ENCODE data around the gene AGAP9.
"Not testable (repeated sequence)": the region's sequence is repeated elsewhere in the genome, so short reads cannot be mapped to it uniquely, and the experiment has no call there.

AGAP9 gene

GRCh38 chr10:47484786-47485185 lies 38.7 kb downstream of the AGAP9 start:
- DNase-seq: not testable (repeated sequence)

DNA sequence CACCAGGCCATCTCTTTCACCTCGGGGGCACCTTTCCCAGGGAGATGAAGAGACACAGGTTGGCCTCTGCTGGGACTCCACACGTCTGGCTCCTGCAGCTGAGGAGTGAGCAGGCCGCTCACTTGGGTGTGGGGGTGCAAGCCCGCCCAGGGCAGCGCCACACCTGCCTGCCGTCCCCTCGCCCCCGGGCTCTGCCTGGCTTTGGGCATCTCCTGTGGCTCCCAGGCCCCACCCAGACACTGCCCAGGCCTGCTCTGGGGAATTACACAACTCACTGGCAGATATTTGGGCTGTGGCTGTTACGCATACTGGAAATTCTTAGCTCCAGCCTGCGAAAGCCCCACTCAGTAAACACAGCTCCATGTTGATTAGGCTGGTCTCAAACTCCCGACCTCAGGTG lies 39.5 kb downstream of the AGAP9 start, which contains the start of gene ANXA8:
Gene ANXA8, minus strand, starts transcription at position 193 of the 400 bp plus-strand sequence. Its CDS starts 182 bp downstream, at position 11.
- DNase-seq: not testable (repeated sequence)

- DNase-seq: not testable (repeated sequence)
Measured at GRCh38 chr10:47482367-47482766, 41.1 kb downstream of the AGAP9 start.

DNA sequence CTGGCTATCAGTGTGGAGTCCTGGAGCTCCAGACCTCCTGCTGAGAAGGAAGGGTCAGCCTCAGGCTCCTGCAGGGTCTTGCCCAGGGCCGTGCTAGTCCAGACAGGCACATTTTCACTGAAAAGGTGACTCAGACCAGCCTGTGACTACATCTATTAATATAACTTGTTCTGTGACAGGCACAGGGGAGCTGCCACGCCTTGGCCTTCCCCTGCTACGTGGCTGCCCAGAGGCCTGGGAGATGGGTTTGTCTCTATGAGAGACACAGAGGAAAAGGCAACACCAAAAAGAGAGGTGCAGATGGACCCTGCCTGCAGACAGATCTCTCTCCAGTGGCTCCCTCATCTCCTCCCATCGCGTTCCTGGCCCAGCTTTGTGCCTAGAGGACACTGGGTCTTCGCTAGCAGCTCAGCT lies 41.7 kb downstream of the AGAP9 start:
- DNase-seq: not testable (repeated sequence)

DNA sequence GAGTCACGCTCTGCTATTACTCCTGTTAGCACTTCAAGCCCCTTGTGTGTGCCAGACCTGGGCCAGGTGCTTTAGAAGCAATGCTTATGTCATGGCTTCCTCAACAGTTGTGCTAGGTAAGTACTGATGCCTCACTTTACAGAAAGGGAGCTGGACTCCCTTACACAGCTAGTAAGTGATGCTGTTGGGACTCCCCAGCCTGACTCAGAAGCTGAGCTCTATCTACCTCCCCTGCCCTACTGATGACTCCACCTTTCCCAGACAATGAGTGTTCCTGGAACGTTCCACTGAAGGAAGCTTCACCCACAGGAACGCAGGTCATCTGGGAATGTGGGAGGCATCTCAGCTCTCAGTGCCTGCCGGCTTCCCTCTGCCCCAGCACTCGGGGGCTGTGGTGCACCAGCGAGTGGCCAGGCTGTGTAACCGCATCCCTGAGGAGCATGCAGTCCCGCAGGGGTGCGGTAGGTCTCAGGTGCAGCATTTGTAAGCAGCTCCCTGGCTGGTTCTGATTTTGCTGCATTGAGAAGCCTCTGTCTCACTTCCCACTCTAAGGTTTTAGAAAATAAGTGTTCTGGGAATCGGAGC lies 42.2 kb downstream of the AGAP9 start:
- DNase-seq: not testable (repeated sequence)

- not testable (repeated sequence) for DNase-seq
Measured at GRCh38 chr10:47480133-47480532, 43.3 kb downstream of the AGAP9 start.

GRCh38 chr10:47478114-47478513 lies 45.3 kb downstream of the AGAP9 start:
- not testable (repeated sequence) for DNase-seq

DNA sequence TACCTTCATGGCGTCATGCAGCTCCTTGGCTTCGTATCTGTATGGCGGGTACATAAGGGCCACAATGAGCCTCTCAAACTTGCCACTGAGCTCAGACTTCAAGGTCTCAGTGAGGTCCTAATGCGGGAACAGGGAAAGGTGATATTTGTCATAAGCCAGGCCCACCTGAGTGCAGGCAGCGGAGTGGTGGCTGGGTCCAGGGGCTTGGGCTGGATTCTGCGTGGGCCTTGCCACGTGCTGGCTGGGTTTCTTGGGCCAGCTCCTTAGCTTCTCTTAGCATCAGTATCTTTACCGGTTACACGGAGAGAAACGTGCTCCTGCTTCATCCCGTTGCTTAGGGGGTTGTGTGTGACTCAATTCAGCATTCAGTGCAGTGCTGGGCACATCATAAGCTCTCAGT lies 46.4 kb downstream of the AGAP9 start:
- not testable (repeated sequence) for DNase-seq

DNA sequence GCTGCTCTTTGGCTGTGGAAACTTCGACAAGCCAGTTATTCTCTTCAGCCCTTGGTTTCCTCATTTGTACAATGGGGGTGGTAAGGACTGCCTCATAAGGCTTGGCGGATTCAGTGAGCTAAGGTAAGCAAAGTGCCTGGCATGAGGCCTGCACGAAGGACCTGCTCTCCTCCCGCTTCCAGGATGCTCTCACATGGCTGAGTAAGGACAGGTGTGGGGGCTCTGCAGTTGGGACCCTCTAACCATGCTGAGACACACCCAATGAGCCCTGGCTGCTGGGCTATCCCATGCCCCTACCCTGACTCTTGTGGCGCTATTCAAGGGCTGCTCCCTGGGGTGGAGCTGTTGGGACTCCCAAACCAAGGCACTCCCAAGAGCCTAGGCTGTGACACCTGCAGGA lies 48.3 kb downstream of the AGAP9 start:
- not testable (repeated sequence) for DNase-seq

- not testable (repeated sequence) for DNase-seq
Measured at GRCh38 chr10:47473516-47473915, 49.9 kb downstream of the AGAP9 start.

DNA sequence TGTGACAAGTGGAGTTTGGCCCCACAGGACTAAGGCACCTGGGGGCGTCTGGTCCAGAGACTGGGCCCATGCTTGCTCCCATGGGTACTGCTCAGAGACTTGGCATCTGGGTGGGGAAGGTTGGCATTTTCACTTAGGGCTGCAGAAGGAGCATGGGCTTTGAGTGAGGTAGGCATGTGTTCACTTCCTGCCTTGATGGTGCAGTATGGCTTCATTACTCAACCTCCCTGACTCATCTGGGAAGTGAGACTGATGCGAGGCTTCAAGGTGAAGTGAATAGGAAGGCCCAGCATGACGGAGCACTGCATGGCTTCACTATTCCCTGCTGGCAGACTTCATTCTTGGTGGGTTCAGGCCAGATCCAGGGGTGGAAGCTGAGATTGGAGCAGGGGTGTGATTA lies 50.8 kb downstream of the AGAP9 start:
- not testable (repeated sequence) for DNase-seq

GRCh38 chr10:47472072-47472471 lies 51.4 kb downstream of the AGAP9 start:
- DNase-seq: not testable (repeated sequence)

GRCh38 chr10:47468731-47469528 lies 54.5 kb downstream of the AGAP9 start:
- DNase-seq: not testable (repeated sequence)

DNA sequence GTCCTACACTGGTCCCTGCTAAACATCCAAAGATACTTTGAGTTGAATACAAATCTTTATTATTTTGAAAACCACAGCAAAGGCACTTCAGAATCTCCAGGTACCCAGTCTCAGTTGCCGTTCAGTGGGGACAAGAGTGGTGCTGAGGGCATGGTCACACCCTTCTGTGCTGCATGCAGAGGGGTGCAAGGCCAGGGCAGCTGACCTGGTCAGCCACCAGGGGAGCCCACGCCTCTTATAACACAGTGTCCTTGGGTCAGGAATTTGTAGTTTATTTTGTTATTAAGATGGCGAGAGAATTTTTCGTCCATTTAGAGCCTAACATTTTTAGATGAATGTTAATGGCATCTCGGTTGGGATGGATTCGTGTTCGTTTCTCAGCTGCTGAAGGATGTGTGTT lies 55.5 kb downstream of the AGAP9 start:
- DNase-seq: not testable (repeated sequence)

GRCh38 chr10:47467458-47467857 lies 56.0 kb downstream of the AGAP9 start:
- not testable (repeated sequence) for DNase-seq

DNA sequence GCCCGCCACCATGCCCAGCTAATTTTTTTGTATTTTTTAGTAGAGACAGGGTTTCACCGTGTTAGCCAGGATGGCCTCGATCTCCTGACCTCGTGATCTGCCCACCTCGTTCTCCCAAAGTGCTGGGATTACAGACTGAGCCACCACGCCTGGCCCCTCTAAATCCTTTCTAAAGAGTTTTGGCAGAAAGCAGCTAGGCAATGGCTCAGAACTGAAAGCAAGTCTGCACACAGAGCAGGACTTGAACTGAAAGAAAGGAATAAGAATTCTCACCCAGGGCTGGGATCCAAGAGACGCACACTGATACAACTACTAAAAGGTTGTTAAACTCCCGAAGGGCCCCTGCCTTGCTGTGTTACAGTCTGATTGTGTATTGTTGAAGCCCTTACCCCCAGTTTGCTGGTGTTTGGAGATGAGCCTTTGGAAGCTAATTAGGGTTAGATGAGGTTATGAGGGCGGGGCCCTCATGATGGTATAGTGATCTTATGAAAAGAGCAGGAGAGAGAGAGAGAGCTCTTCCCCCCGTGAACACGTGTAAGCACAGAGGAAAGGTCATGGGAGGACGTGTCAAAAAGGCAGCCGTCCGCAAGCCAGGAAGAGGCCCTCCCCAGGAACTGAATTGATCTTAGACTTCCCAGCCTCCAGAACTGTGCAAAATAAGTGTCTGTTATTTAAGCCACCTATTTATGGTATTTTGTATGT lies 58.1 kb downstream of the AGAP9 start:
- not testable (repeated sequence) for DNase-seq

DNA sequence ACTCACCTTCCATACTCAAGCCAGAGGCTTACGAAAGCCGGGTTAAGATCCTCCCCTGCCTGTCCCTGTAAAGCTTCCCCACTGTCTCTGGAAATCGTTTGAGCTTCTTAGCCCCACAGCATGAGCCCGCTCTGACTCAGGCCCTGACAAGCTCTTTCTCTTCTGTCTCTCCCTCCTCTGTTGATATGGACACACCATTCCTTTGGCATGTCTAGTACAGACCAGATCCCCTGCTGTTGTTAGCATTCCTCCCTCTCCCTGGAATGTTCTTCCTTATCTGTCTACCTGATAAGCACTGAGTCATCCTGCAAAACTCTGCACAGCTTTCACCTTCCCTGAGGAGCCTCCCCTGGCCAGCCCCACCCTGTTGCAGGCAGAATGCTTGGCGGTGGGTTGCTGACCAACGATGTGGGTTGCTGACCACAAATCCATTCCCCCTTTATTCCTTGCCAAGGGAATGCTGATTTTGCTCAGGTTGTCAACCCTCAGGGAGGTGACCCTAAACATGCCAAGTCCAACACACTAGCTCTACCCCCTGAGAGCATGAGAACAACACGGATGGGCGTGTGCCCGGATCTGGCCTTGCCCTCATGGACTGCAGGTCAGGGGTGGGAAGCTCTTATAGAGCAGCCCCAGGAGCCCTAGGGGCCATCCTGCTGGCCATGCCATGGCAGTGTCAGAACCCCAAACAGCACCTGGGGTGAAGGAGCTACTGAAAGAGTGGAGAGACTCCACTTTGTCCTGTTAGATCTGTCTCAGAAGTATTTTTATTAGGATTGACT lies 60.7 kb downstream of the AGAP9 start:
- DNase-seq: not testable (repeated sequence)

DNA sequence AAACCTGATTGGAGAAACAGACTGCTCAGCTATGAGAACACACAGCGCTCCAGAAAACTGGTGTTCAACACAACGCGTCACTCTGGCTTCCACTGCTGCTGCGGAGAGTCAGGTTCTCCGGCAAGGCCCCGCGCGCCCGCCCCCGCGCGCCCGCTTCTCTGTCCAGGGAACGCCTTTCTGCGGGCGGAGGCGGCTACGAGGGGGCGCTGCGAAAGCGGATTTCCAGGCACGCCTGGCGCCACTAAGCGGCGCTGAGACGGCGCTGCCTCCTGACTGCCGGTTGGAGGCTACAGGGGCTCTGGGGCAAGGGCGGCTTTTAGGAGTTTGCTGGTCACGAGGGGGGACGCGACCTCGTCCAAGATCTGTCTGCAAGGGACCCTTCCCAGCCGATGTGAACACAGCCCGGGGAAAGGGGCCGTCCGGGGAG lies 62.2 kb downstream of the AGAP9 start:
- not testable (repeated sequence) for DNase-seq

- DNase-seq: no peak
Measured at GRCh38 chr10:47458466-47459154, 64.8 kb downstream of the AGAP9 start.

DNA sequence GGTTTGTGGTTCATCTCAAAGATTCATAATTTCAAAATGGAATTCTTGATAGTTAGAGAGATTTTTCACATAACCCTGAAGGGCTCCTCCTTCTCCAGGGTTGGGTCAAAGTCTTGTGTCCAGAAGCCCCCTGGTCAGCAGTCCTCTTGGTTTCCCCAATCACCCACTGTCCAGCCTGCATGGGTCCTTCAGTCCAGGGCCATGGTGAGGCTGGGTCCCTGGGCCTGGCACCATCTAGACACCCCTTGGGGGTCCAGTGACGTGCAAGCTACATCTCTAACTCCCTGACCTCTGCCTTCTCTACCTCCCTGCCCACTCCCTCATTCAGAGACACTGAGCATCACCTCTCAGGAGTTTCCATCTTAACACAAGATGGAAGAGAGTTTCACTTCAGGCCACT lies 65.6 kb downstream of the AGAP9 start:
- no peak for DNase-seq

DNA sequence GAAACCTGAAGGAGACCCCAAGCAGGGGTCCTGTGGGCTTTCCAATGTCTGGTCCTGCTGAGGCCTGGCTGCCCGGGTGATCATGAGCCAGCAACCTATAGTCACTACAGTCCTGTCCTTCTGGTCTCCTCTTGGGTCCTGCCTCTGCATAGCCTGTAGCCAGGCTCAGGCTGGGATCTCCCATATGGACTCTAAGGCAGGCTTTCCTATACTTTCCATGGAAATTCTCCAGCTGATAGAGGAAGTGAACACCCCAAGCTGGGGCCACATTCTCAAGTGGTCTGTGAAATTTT lies 66.0 kb downstream of the AGAP9 start:
- DNase-seq: no peak

DNA sequence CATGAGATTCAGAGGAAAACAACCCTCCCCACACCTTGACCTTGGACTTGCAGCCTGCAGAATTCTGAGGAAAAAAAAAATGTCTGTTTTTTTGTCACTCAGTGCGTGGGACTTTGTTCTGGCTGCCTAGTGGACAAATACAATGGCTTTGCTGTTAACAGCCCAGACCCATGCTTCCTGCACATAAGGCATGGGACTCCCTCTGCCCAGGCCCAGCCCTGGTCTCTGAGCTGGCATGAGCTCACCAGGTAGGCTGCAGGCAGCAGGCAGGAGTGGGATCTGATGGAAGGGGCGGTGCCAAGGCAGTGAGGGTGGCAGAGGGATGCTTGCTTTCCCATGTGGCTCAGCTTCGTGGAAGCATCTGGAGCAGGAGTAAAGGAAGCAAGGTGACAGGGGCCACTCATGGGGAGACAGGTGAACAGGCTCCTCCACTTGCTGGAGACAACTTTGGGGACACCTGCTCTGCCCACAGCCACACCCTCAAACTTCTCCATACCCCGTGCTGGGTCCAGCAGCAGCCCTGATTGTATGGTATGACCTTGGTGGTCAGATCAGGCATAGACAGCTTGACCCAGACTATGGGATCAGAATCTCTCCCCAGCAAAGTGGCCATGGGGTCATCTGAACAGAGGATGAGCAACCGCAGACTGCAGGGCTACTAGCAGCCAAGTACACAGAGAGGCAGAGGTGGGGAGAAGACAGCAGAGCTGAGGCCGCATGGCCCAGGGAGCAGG lies 66.5 kb downstream of the AGAP9 start:
- no peak for DNase-seq

Data from NCI-H187 treated with DMSO at 0.1 percent for 48 hours (cell line).